Stimulated activated CD8-positive, alpha-beta memory T cell treated with anti-CD3 and anti-CD28 coated beads, Interleukin-2, amount 100 ng/mL, for 1 hour (primary cell): ENCODE results near the gene LEFTY1.
"Not testable (repeated sequence)": the region's sequence is repeated elsewhere in the genome, so short reads cannot be mapped to it uniquely, and the experiment has no call there.

Experiments used
- DNase-seq, 2 donors: peaks; one replicate each; pipeline ENCODE4 v3.0.0-alpha.2; 2020; ENCODE audit warnings: low read depth in 2 of 2

LEFTY1 gene

GRCh38 chr1:225888898-225889601 lies at the start of gene LEFTY1:
Gene LEFTY1, minus strand, starts transcription at chr1:225889146. Its CDS starts 80 bp downstream, at chr1:225889066.
- DNase-seq = no peak

GRCh38 chr1:225937048-225937968 lies 48.4 kb upstream of the LEFTY1 start:
- DNase-seq = no peak

GRCh38 chr1:225936523-225936922 lies 47.6 kb upstream of the LEFTY1 start:
- no peak for DNase-seq

GRCh38 chr1:225936086-225936485 lies 47.1 kb upstream of the LEFTY1 start:
- DNase-seq = not testable (repeated sequence)

GRCh38 chr1:225934711-225935110 lies 45.8 kb upstream of the LEFTY1 start:
- no peak for DNase-seq

GRCh38 chr1:225933072-225933471 lies 44.1 kb upstream of the LEFTY1 start:
- no peak for DNase-seq

GRCh38 chr1:225931270-225932136 lies 42.6 kb upstream of the LEFTY1 start:
- no peak for DNase-seq

- DNase-seq = no peak
These were observed 41.6 kb upstream of the LEFTY1 start for GRCh38 chr1:225930566-225930965.

- not testable (repeated sequence) for DNase-seq
These were observed 40.5 kb upstream of the LEFTY1 start for GRCh38 chr1:225929462-225929861.

GRCh38 chr1:225928186-225929175 lies 39.5 kb upstream of the LEFTY1 start:
- no peak for DNase-seq

- DNase-seq = no peak
These were observed 37.7 kb upstream of the LEFTY1 start for GRCh38 chr1:225926551-225927113.

- DNase-seq = peak; percentile 87 to 88
These were observed 35.0 kb upstream of the LEFTY1 start, which contains the start of gene PYCR2 for GRCh38 chr1:225923692-225924555. Gene PYCR2, minus strand, starts transcription at chr1:225924250. Its CDS starts 140 bp downstream, at chr1:225924110.

- DNase-seq = no peak
These were observed 34.4 kb upstream of the LEFTY1 start for GRCh38 chr1:225923381-225923691.

- DNase-seq = no peak
These were observed 33.1 kb upstream of the LEFTY1 start for GRCh38 chr1:225921734-225922709.

GRCh38 chr1:225919906-225920305 lies 31.0 kb upstream of the LEFTY1 start:
- no peak for DNase-seq

GRCh38 chr1:225918280-225918679 lies 29.3 kb upstream of the LEFTY1 start:
- DNase-seq = no peak

- DNase-seq = no peak
These were observed 28.6 kb upstream of the LEFTY1 start for GRCh38 chr1:225917536-225917935.

- no peak for DNase-seq
These were observed 28.2 kb upstream of the LEFTY1 start for GRCh38 chr1:225917101-225917500.
